ENCODE data around the gene ZSCAN31. TPM values are rescaled to one million over a fixed set of nuclear protein-coding genes. Genes with fewer than 3 reads are reported as not detected.
A peak's percentile ranks its signal among the peaks of the same experiment; 100 is the strongest.

The ZSCAN31 gene
- total and polyA plus RNA-seq, 9 of the 15 experiments (the other 6 are each of a cell fraction or from before 2014, with no cell fraction given) = 3.9 to 12.1 (median 7.0) TPM

DNA sequence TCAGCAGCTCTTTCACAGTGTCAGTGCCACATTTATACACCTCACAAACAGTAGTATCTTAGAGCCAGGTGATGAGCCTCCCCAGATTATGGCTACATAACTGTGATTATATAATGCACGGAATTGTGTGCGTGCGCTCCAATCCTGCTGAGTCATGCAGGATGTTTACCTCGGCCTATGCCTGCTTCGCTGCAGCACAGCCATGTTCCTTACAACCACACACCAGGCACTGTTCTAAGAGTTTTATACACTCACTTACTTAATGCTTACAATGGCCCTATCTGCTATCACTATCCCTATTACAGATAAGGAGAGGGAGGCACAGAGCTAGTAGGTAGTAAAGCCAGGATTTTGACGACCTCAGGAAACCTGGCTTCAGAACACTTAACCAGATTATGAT lies 21.1 kb upstream of the ZSCAN31 start (continued):
- TF ChIP-seq, protein P1, sequence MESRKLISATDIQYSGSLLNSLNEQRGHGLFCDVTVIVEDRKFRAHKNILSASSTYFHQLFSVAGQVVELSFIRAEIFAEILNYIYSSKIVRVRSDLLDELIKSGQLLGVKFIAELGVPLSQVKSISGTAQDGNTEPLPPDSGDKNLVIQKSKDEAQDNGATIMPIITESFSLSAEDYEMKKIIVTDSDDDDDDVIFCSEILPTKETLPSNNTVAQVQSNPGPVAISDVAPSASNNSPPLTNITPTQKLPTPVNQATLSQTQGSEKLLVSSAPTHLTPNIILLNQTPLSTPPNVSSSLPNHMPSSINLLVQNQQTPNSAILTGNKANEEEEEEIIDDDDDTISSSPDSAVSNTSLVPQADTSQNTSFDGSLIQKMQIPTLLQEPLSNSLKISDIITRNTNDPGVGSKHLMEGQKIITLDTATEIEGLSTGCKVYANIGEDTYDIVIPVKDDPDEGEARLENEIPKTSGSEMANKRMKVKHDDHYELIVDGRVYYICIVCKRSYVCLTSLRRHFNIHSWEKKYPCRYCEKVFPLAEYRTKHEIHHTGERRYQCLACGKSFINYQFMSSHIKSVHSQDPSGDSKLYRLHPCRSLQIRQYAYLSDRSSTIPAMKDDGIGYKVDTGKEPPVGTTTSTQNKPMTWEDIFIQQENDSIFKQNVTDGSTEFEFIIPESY (CRISPR knock-in tag; IDR thresholded peaks at IDR 0.05) = no peak
- TF ChIP-seq TBP (optimal IDR thresholded peaks at IDR 0.05; ENCODE audit: low read depth, low read length) (no peak), SLC30A9 (CRISPR knock-in tag; IDR thresholded peaks at IDR 0.05) (no peak), PTTG1 (tag; IDR thresholded peaks at IDR 0.05; ENCODE audit: low read depth) (peak; percentile 29; the same call in 1 of the 2 replicates), PRPF4 (IDR thresholded peaks at IDR 0.05; ENCODE audit: insufficient read depth, low read depth, low read length, poor library complexity, severe bottlenecking) (no peak), LEF1 (IDR thresholded peaks at IDR 0.05) (0 out of 2 replicates have a peak, but pooled peaks have one; percentile 16), HDAC2 (IDR thresholded peaks at IDR 0.05) (no peak), DPF2 (IDR thresholded peaks at IDR 0.05) (peak; percentile 70), BACH1 (tag; IDR thresholded peaks at IDR 0.05) (peak; percentile 91), HNRNPL (IDR thresholded peaks at IDR 0.05; ENCODE audit: low read depth, low read length) (no peak), BRF1 (IDR thresholded peaks at IDR 0.05; ENCODE audit: borderline replicate concordance, extremely low read depth, insufficient read length) (no peak), EGR1 (conservative IDR thresholded peaks at IDR 0.05) (no peak), ZNF764 (CRISPR knock-in tag; IDR thresholded peaks at IDR 0.05; ENCODE audit: low read depth) (no peak), TRIM24 (IDR thresholded peaks at IDR 0.05) (peak in 1 of 2 experiments; percentile 80; a peak in 2 of 4 replicates), POLR2A (conservative IDR thresholded peaks at IDR 0.05) (no peak), ETS2 (tag; IDR thresholded peaks at IDR 0.05; ENCODE audit: borderline replicate concordance, poor library complexity, severe bottlenecking) (no peak), ATF7 (IDR thresholded peaks at IDR 0.05) (0 out of 2 replicates have a peak, but pooled peaks have one; percentile 19), ZNF143 (CRISPR knock-in tag; IDR thresholded peaks at IDR 0.05) (peak; percentile 0; the same call in 1 of the 2 replicates), NFIC (IDR thresholded peaks at IDR 0.05) (no peak)
- TF ChIP-seq, protein P2, sequence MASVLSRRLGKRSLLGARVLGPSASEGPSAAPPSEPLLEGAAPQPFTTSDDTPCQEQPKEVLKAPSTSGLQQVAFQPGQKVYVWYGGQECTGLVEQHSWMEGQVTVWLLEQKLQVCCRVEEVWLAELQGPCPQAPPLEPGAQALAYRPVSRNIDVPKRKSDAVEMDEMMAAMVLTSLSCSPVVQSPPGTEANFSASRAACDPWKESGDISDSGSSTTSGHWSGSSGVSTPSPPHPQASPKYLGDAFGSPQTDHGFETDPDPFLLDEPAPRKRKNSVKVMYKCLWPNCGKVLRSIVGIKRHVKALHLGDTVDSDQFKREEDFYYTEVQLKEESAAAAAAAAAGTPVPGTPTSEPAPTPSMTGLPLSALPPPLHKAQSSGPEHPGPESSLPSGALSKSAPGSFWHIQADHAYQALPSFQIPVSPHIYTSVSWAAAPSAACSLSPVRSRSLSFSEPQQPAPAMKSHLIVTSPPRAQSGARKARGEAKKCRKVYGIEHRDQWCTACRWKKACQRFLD (CRISPR knock-in tag; IDR thresholded peaks at IDR 0.05) = 0 out of 2 replicates have a peak, but pooled peaks have one; percentile 35
- TF ChIP-seq, protein P3, sequence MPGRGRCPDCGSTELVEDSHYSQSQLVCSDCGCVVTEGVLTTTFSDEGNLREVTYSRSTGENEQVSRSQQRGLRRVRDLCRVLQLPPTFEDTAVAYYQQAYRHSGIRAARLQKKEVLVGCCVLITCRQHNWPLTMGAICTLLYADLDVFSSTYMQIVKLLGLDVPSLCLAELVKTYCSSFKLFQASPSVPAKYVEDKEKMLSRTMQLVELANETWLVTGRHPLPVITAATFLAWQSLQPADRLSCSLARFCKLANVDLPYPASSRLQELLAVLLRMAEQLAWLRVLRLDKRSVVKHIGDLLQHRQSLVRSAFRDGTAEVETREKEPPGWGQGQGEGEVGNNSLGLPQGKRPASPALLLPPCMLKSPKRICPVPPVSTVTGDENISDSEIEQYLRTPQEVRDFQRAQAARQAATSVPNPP (IDR thresholded peaks at IDR 0.05; ENCODE audit: borderline replicate concordance, insufficient read depth, insufficient read length) = no peak
- TF ChIP-seq, protein P4, sequence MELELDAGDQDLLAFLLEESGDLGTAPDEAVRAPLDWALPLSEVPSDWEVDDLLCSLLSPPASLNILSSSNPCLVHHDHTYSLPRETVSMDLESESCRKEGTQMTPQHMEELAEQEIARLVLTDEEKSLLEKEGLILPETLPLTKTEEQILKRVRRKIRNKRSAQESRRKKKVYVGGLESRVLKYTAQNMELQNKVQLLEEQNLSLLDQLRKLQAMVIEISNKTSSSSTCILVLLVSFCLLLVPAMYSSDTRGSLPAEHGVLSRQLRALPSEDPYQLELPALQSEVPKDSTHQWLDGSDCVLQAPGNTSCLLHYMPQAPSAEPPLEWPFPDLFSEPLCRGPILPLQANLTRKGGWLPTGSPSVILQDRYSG (tag; conservative IDR thresholded peaks at IDR 0.05; ENCODE audit: low read depth) = peak; percentile 94
- TF ChIP-seq, protein P5, sequence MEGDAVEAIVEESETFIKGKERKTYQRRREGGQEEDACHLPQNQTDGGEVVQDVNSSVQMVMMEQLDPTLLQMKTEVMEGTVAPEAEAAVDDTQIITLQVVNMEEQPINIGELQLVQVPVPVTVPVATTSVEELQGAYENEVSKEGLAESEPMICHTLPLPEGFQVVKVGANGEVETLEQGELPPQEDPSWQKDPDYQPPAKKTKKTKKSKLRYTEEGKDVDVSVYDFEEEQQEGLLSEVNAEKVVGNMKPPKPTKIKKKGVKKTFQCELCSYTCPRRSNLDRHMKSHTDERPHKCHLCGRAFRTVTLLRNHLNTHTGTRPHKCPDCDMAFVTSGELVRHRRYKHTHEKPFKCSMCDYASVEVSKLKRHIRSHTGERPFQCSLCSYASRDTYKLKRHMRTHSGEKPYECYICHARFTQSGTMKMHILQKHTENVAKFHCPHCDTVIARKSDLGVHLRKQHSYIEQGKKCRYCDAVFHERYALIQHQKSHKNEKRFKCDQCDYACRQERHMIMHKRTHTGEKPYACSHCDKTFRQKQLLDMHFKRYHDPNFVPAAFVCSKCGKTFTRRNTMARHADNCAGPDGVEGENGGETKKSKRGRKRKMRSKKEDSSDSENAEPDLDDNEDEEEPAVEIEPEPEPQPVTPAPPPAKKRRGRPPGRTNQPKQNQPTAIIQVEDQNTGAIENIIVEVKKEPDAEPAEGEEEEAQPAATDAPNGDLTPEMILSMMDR (IDR thresholded peaks at IDR 0.05 in 2 of 3, conservative IDR thresholded peaks at IDR 0.05 in 1 of 3; ENCODE audit: insufficient read depth in 2 of 3, low read depth in 1 of 3, low read length in 3 of 3) = no peak

Measured in K562 (cell line).